ENCODE results near the gene POU2AF3.

Gene POU2AF3

DNA sequence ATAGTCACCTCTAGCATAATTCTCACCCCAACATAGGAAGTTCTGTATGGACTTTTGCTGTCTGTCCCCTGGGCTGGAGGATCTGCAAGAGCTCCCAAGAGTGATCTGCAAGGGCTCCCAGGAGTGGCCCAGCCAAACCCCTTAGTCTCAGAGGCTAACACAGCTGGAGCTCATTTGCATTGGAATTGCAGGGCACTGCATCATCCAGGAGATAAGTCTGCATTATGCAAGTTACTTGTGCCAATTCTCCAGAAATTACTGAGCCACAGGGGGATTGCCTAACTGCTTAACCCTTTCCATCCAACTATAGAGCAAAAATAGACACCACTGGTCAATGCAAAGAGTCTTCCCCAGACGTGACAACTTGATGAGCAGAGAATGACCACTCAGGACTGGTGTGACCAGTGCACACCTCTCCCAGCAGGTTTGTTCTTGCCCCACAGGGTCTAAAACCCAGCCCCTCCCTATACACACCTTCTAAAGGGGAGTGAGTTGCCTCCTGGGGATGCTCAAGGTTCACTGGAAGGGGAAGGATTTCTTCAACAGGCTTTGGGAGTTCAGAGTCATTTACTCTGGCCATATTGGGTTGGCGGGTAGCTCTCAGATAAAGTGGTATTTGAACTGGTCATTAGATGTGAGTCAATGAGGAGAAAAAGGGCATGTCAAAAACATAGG lies 38.4 kb downstream of the POU2AF3 start:
- Histone ChIP-seq H3K9ac (ENCODE audit: low read length) (no peak overlapping the region), H2AFZ (ENCODE audit: low read length) (no peak overlapping the region), H3K79me2 (ENCODE audit: insufficient read depth, low read length) (no peaks in the 10 kb centered on the region), H4K20me1 (ENCODE audit: insufficient read depth, low read length) (no peaks in the 10 kb centered on the region), H3K9me2 (ENCODE audit: low read depth, low read length) (no peaks in the 10 kb centered on the region), H3K27me3 (ENCODE audit: insufficient read depth, low read length) (no peaks in the 10 kb centered on the region), H3K36me3 (ENCODE audit: insufficient read depth, low read length) (no peaks in the 10 kb centered on the region), H3K27ac (ENCODE audit: low read depth, low read length, poor library complexity, severe bottlenecking) (no peak overlapping the region), H3F3A (ENCODE audit: insufficient read depth, low read length) (no peaks in the 10 kb centered on the region), H3K4me3 (ENCODE audit: low read depth, low read length, poor library complexity, severe bottlenecking) (no peak overlapping the region), H3K4me1 (ENCODE audit: insufficient read depth, low read length, severe bottlenecking) (no peaks in the 10 kb centered on the region), H3K4me2 (ENCODE audit: low read length) (no peak overlapping the region), H3K9me3 (ENCODE audit: low read length) (peaks cover 12% of the 10 kb centered on the region)
- TF ChIP-seq, protein P1, sequence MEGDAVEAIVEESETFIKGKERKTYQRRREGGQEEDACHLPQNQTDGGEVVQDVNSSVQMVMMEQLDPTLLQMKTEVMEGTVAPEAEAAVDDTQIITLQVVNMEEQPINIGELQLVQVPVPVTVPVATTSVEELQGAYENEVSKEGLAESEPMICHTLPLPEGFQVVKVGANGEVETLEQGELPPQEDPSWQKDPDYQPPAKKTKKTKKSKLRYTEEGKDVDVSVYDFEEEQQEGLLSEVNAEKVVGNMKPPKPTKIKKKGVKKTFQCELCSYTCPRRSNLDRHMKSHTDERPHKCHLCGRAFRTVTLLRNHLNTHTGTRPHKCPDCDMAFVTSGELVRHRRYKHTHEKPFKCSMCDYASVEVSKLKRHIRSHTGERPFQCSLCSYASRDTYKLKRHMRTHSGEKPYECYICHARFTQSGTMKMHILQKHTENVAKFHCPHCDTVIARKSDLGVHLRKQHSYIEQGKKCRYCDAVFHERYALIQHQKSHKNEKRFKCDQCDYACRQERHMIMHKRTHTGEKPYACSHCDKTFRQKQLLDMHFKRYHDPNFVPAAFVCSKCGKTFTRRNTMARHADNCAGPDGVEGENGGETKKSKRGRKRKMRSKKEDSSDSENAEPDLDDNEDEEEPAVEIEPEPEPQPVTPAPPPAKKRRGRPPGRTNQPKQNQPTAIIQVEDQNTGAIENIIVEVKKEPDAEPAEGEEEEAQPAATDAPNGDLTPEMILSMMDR (IDR thresholded peaks at IDR 0.05; ENCODE audit: low read length), result no peak
- no peak for TF ChIP-seq EZH2 (IDR thresholded peaks at IDR 0.05; ENCODE audit: borderline replicate concordance, low read length)

DNA sequence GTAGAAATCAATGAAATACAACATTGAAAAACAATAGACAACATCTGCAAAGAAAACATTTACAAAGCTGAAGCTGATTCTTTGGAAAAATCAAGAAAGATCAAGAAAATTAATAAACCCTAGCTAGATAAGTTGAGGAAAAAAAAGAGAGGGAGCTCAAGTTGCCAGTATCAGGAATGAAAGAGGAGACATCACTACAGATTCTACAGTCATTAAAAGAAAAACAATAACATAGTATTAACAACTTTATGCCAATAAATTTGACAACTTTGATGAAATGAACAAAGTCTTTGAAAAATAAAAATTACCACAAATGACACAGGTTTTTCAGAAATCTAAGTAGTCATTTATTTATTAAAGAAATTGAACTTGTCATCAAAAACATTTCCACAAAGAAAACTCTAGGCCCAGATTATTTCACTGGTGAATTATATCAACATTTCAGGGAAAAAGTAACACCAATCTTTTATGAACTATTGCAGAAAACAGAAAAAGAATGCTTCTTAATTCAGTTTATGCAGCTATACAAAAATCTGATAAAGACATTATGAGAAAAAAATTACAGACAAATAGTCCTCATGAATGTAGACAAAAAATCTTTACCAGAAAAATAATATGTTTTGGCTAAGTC lies 41.5 kb downstream of the POU2AF3 start:
- no peaks in the 10 kb centered on the region for H3K79me2 ChIP-seq (ENCODE audit: insufficient read depth, low read length)
- H3K9ac ChIP-seq (ENCODE audit: low read length), result no peak overlapping the region
- H3K36me3 ChIP-seq (ENCODE audit: insufficient read depth, low read length), result no peaks in the 10 kb centered on the region
- H3K4me1 ChIP-seq (ENCODE audit: insufficient read depth, low read length, severe bottlenecking), result no peaks in the 10 kb centered on the region
- no peak overlapping the region for H2AFZ ChIP-seq (ENCODE audit: low read length)
- TF ChIP-seq, protein P1 (IDR thresholded peaks at IDR 0.05; ENCODE audit: low read length), result no peak
- no peak for TF ChIP-seq EZH2 (IDR thresholded peaks at IDR 0.05; ENCODE audit: borderline replicate concordance, low read length)
- no peaks in the 10 kb centered on the region for H3K9me2 ChIP-seq (ENCODE audit: low read depth, low read length)
- no peak overlapping the region for H3K4me3 ChIP-seq (ENCODE audit: low read depth, low read length, poor library complexity, severe bottlenecking)
- H3F3A ChIP-seq (ENCODE audit: insufficient read depth, low read length), result no peaks in the 10 kb centered on the region
- no peaks in the 10 kb centered on the region for H3K27me3 ChIP-seq (ENCODE audit: insufficient read depth, low read length)
- H3K27ac ChIP-seq (ENCODE audit: low read depth, low read length, poor library complexity, severe bottlenecking), result no peak overlapping the region
- no peak overlapping the region for H3K4me2 ChIP-seq (ENCODE audit: low read length)
- no peaks in the 10 kb centered on the region for H4K20me1 ChIP-seq (ENCODE audit: insufficient read depth, low read length)
- H3K9me3 ChIP-seq (ENCODE audit: low read length), result peaks cover 12% of the 10 kb centered on the region

DNA sequence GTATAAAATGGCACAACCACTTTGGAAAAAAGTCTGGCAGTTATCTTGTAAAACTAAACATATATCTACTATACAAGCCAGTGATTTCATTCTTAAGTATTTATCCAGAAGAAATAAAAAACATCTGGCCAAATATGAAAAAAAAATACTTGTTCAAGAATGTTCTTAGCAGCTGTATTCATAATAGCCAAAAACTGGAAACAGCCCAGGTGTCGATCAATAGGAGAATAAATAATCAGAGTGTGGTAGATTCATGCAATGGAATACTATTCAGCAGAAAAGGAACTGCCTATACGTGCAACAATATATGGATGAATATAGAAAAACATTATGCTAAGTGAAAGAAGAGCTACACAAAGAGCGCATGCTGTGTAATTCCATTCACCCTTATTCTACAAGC lies 44.0 kb downstream of the POU2AF3 start:
- H3F3A ChIP-seq (ENCODE audit: insufficient read depth, low read length), result no peaks in the 10 kb centered on the region
- no peaks in the 10 kb centered on the region for H3K9me2 ChIP-seq (ENCODE audit: low read depth, low read length)
- no peak overlapping the region for H3K4me2 ChIP-seq (ENCODE audit: low read length)
- H3K27me3 ChIP-seq (ENCODE audit: insufficient read depth, low read length), result no peaks in the 10 kb centered on the region
- peaks cover 12% of the 10 kb centered on the region for H3K9me3 ChIP-seq (ENCODE audit: low read length)
- H3K4me3 ChIP-seq (ENCODE audit: low read depth, low read length, poor library complexity, severe bottlenecking), result no peak overlapping the region
- no peak overlapping the region for H3K27ac ChIP-seq (ENCODE audit: low read depth, low read length, poor library complexity, severe bottlenecking)
- no peak overlapping the region for H3K9ac ChIP-seq (ENCODE audit: low read length)
- H3K4me1 ChIP-seq (ENCODE audit: insufficient read depth, low read length, severe bottlenecking), result no peaks in the 10 kb centered on the region
- H2AFZ ChIP-seq (ENCODE audit: low read length), result no peak overlapping the region
- TF ChIP-seq, protein P1 (IDR thresholded peaks at IDR 0.05; ENCODE audit: low read length), result no peak
- no peak for TF ChIP-seq EZH2 (IDR thresholded peaks at IDR 0.05; ENCODE audit: borderline replicate concordance, low read length)
- no peaks in the 10 kb centered on the region for H4K20me1 ChIP-seq (ENCODE audit: insufficient read depth, low read length)
- H3K36me3 ChIP-seq (ENCODE audit: insufficient read depth, low read length), result no peaks in the 10 kb centered on the region
- no peaks in the 10 kb centered on the region for H3K79me2 ChIP-seq (ENCODE audit: insufficient read depth, low read length)

Data from OCI-LY1 (cell line).